Activated CD4-positive, alpha-beta T cell treated with anti-CD3 and anti-CD28 coated beads, Interleukin-2, amount 10 ng/mL, durations not matched to agents 7 days and 5 days (primary cell): ENCODE measurements around the gene TFEB. TPM values are rescaled to one million over a fixed set of nuclear protein-coding genes. Genes with fewer than 3 reads are reported as not detected.

Source experiments
- CTCF ChIA-PET: fragments of 350-600 bp; sonication (Branson Sonifier 250); formaldehyde crosslinking; loops from one replicate; lab custom pipeline; 2021; ENCODE audit warnings: antibody characterized with exemption; lab: Charles Lee
- POLR2A ChIA-PET: fragments of 350-600 bp; sonication (Branson Sonifier 250); formaldehyde crosslinking; loops from one replicate; lab custom pipeline; 2021; ENCODE audit warnings: antibody characterized with exemption; lab: Charles Lee
- DNase-seq: peaks from one replicate; pipeline ENCODE4 v3.0.0-alpha.2; 2020
- H3K27ac Mint-ChIP-seq: one replicate; pipeline ENCODE4 v1.8.0; 2021; ENCODE audit warnings: mild to moderate bottlenecking, moderate library complexity, mixed read lengths
- H3K27me3 Mint-ChIP-seq: one replicate; pipeline ENCODE4 v1.8.0; 2021; ENCODE audit warnings: mixed read lengths
- H3K36me3 Mint-ChIP-seq: one replicate; pipeline ENCODE4 v1.8.0; 2021; ENCODE audit warnings: low read depth, mixed read lengths
- H3K4me1 Mint-ChIP-seq: one replicate; pipeline ENCODE4 v1.8.0; 2021; ENCODE audit warnings: mixed read lengths
- H3K4me3 Mint-ChIP-seq: one replicate; pipeline ENCODE4 v1.8.0; 2021; ENCODE audit warnings: mild to moderate bottlenecking, moderate library complexity, mixed read lengths
- H3K9me3 Mint-ChIP-seq: one replicate; pipeline ENCODE4 v1.8.0; 2021; ENCODE audit warnings: mixed read lengths
- total RNA-seq, 2 experiments: library from RNA; stranded (reverse); gene quantifications; one replicate each; pipeline ENCODE4 v1.2.3, GENCODE V29; 2021

Gene TFEB
- total RNA-seq, 2 experiments from 2014 or later: 9.7 to 12.5 TPM

DNA sequence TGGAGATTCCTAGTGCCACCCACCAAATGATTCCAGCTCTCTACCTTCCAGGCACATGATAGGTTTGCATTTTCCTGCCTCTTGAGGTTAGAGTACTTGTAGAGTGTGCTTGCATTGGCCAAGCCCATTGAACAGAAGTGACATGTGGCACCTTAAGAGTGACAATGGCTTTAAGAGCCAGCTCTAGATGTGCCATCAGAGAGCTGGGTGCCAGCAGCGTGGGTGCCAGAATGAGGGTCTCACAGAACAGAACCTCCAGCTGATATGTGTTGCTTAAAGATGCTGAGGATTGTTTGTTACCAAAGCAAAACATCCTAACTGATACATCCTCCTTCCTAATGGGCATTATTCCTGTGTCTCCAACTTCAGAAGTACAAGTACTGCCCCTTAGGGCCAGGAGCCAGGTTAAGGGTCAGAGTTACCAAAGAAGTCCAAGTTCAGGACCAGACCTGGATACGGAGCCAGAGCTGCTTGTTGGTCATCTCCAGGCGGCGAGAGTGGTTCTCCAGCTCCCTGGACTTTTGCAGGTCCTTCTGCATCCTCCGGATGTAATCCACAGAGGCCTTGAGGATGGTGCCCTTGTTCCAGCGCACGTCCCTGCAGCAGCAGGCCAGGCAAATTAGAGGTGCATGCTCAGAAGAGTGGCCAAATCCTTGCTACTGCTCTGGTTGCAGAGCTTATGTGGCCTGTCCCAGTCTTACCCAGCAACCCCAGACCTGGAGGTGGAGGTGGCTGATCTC, 49.6 kb downstream of the TFEB start:
- Mint-ChIP-seq H3K27me3 (no peaks in the 10 kb centered on the region), H3K36me3 (no peaks in the 10 kb centered on the region), H3K4me3 (no peak overlapping the region), H3K9me3 (no peaks in the 10 kb centered on the region), H3K4me1 (peaks cover 15% of the 10 kb centered on the region), H3K27ac (no peak overlapping the region)
- ChIA-PET POLR2A (no interaction called here), CTCF (interaction anchor here (1.5 to 2.7 kb wide), 4 partner anchors 19 to 318 kb away, joined by 3 to 17 read pairs (median 6); no protein-coding TSS in a partner anchor)
- DNase-seq: no peak

DNA sequence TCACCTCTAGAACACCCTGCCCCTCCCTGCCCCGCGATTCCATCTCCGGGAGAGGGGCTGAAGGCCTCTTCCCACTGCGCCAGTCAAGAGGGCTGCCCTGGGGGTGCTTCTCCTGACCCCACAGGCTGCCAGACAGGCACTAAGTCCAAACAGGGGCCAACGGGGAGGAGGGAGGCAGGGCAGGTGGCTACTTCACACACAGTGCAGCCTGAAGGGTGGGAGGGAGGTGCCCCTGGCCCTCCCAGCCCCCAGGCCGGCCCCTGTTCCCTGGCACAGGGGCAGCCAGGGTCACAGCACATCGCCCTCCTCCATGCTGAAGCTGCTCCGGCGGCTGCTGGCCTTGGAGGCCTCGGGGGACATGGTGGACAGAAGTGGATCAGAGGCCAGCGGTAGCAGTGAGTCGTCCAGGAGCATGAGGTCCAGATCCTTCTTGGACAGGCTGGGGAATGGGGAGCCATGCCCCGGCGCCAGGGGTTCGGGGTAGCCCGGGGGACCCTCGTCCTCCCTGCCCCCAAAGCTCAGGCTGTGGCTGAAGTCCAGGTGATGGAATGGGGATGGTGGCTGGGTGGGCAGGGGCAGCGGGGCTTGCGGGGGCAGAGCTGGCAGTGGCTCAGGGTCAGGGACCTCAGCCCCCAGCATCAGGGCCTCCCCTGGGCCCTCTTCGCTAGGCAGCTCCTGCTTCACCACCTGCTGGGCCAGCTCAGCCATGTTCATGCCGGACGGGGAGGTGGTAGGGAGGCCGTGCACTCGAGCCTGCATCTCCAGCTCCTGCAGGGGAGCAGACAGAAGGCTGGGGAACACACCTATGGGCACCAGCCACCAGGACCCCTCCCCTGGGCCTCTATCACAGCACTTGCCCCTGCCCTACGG, 50.9 kb downstream of the TFEB start:
- Mint-ChIP-seq H3K27ac (no peak overlapping the region), H3K36me3 (no peaks in the 10 kb centered on the region), H3K27me3 (no peaks in the 10 kb centered on the region), H3K9me3 (no peaks in the 10 kb centered on the region), H3K4me1 (peaks cover 14% of the 10 kb centered on the region), H3K4me3 (no peak overlapping the region)
- DNase-seq: no peak
- CTCF ChIA-PET: interaction anchor here (0.6 to 2.7 kb wide), 10 partner anchors 9 to 566 kb away, joined by 3 to 17 read pairs (median 6); no protein-coding TSS in a partner anchor
- POLR2A ChIA-PET: no interaction called here

DNA sequence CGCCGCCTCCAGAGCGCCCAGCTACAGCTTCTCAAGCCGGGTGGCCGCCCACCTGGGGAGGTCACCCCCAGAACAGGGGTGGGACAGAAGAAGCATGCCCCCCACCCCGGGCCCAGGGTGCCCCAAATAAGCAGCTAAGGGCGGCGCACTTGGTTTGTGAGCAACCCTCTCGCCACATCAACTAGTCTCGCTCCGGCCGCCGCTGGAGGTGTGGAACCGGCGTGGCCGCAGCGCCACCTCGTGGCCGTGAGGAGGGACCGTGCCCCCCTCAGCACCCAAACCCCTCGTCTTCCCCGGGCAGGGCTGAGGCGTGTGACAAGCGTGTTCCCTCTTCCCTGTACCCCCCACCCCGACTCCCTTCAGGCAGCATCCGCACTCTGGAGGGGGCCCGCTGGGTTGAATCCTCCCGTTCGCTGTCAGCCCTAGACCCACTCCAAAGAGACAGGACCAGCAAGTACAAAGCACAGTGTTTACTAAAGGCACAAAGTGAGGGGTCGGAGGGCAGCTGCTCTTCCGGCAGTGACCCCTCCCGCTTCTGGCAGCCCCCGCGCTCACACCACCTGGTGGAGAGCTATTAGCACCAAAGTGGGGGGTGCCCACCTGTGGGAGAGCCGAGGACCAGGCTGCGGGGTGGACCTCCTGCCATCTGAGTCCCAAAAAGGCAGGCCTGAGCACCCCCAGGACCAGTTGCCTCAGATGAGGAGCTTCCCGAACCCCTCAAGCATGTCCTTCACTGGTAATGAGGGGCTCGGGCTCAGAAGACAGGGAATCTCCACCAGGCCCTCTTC, 51.7 kb downstream of the TFEB start:
- peak; percentile 77 for DNase-seq
- CTCF ChIA-PET: interaction anchor here (0.6 to 2.7 kb wide), 20 partner anchors 9 to 565 kb away, joined by 3 to 17 read pairs (median 4); no protein-coding TSS in a partner anchor
- no peaks in the 10 kb centered on the region for H3K36me3 Mint-ChIP-seq
- POLR2A ChIA-PET: no interaction called here
- H3K9me3 Mint-ChIP-seq: no peaks in the 10 kb centered on the region
- H3K27ac Mint-ChIP-seq: peak overlapping the region; percentile 80
- H3K4me1 Mint-ChIP-seq: peaks cover 12% of the 10 kb centered on the region
- peak overlapping the region; percentile 40 for H3K4me3 Mint-ChIP-seq
- no peaks in the 10 kb centered on the region for H3K27me3 Mint-ChIP-seq

DNA sequence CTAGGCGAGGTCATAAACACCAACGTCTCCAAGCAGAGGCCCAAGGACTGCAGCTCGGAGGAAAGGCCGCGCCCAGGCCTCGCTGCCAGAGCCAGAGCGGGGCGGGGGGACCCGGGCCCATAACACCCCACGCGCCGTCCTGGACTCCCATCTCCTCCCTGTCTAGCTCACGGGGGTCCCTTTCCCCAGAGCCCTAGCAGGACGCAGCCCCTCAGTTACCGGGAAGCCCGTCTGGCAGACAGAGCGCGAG, 52.2 kb downstream of the TFEB start:
- Mint-ChIP-seq H3K4me1 (peaks cover 12% of the 10 kb centered on the region), H3K9me3 (no peaks in the 10 kb centered on the region), H3K27me3 (no peaks in the 10 kb centered on the region), H3K4me3 (peak overlapping the region; percentile 40), H3K36me3 (no peaks in the 10 kb centered on the region), H3K27ac (peak overlapping the region; percentile 80)
- no peak for DNase-seq
- ChIA-PET POLR2A (no interaction called here), CTCF (interaction anchor here (0.7 to 2.7 kb wide), 15 partner anchors 9 to 384 kb away, joined by 3 to 17 read pairs (median 4); no protein-coding TSS in a partner anchor)

DNA sequence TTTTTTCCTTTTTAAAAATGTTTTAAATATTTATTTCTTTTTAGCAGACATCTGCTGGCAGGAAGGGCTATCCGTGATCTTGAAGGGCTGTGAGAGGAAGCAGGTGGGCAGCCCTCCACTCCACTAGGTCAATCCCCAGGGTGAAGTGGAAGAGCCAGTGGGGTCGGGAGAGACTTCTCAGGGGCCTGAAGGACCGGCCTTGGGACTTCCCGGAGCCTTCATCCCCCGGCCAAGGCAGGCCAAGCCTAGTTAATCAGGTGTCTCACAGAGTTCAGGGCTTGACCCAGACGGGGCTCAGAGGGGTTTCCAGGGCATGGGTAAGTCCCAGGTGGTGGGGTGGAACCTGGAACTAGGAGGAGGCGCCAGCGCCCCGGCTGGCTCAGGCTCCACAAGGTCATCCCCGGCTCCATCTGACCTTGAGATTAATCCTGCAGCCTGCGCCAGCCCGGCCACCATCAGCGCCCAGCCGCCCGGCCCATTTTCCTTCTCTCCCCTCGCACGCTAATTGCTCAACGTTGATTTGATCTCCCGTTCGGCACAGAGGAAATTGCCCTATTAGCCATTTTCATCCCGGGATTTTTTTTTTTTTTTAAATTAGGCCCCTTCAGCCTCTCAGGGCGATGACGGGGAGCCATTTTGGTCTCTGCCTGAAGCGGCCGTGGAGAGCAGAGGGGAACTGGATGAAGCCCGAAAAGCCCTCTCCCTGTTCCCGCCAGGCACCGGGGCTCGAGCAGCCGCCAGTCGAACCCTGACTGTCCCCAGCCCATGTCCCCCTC, 52.7 kb downstream of the TFEB start:
- no peaks in the 10 kb centered on the region for H3K36me3 Mint-ChIP-seq
- CTCF ChIA-PET: interaction anchor here (0.7 to 2.7 kb wide), 15 partner anchors 10 to 383 kb away, joined by 3 to 17 read pairs (median 4); no protein-coding TSS in a partner anchor
- no peaks in the 10 kb centered on the region for H3K9me3 Mint-ChIP-seq
- peak overlapping the region; percentile 40 for H3K4me3 Mint-ChIP-seq
- DNase-seq: no peak
- peaks cover 12% of the 10 kb centered on the region for H3K4me1 Mint-ChIP-seq
- H3K27me3 Mint-ChIP-seq: no peaks in the 10 kb centered on the region
- POLR2A ChIA-PET: no interaction called here
- peak overlapping the region; percentile 62 for H3K27ac Mint-ChIP-seq

DNA sequence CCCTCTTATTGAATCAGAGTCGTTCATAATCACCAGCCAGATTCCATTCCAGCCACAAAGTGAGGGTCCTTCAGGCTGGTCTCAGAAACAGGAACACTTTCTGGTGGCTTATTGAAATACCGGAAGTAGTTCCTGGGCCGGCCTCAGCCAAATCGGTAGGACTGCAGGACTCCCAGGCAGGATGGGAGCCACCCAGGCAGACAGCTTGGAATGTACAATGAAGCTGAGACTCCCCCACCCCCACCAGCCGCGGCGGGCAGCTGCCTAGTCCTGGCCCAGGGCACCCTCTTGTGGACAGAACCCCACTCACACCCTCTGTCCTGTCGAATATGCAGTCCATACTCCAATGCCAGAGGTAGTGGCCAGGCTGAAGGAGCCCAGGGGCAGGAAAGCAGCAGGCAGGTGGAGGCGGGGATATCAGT, 53.3 kb downstream of the TFEB start:
- no peaks in the 10 kb centered on the region for H3K36me3 Mint-ChIP-seq
- H3K4me1 Mint-ChIP-seq: peaks cover 12% of the 10 kb centered on the region
- H3K27ac Mint-ChIP-seq: no peak overlapping the region
- H3K27me3 Mint-ChIP-seq: no peaks in the 10 kb centered on the region
- no peaks in the 10 kb centered on the region for H3K9me3 Mint-ChIP-seq
- POLR2A ChIA-PET: no interaction called here
- H3K4me3 Mint-ChIP-seq: no peak overlapping the region
- peak; percentile 64 for DNase-seq
- CTCF ChIA-PET: interaction anchor here (0.6 to 1.2 kb wide), 2 partner anchors 18 to 127 kb away, joined by 5 to 6 read pairs; no protein-coding TSS in a partner anchor

DNA sequence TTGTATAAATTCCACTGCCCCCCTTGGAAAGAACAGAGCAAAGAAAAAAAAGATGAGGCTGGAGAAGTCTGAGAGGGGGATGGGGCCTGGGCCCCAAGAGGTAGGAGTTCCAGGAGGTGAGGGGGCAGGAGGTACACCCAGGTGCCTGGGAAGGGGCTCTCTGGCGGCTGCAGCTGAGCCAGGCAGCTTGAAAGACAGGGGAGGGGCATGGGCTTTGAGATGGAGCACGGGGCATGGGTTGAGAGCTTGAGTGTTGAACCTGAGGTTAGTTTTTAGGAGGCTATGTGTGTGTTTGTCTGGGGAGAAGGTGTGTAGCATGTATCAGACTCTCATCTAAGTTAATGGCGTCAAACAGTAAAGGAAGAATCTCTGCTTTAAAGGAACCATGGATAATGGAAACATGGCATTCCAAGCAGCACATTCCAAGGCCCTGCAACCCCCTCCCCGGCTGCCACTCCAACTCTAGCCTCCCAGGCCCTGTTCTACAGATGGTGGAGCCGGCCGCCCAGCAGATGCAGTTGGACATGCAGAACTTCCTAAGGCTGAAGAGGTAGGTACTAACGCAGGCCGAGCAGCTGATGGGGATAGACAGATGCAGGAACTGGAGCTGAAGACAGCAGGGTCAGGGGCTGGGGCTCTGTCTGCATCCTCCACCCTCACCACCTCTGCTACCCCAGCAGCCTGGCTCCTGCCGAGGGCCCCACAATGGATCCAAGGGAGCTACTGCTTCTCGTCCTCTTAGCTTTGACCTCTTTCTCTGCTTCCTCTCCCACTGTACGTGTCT, 55.0 kb downstream of the TFEB start:
- no peaks in the 10 kb centered on the region for H3K27me3 Mint-ChIP-seq
- no peak overlapping the region for H3K27ac Mint-ChIP-seq
- DNase-seq: no peak
- ChIA-PET POLR2A (no interaction called here), CTCF (interaction anchor here (0.9 to 1.7 kb wide), 3 partner anchors 11 to 88 kb away, joined by 3 to 4 read pairs (median 3); no protein-coding TSS in a partner anchor)
- peaks cover 12% of the 10 kb centered on the region for H3K4me1 Mint-ChIP-seq
- no peaks in the 10 kb centered on the region for H3K9me3 Mint-ChIP-seq
- H3K36me3 Mint-ChIP-seq: no peaks in the 10 kb centered on the region
- no peak overlapping the region for H3K4me3 Mint-ChIP-seq

DNA sequence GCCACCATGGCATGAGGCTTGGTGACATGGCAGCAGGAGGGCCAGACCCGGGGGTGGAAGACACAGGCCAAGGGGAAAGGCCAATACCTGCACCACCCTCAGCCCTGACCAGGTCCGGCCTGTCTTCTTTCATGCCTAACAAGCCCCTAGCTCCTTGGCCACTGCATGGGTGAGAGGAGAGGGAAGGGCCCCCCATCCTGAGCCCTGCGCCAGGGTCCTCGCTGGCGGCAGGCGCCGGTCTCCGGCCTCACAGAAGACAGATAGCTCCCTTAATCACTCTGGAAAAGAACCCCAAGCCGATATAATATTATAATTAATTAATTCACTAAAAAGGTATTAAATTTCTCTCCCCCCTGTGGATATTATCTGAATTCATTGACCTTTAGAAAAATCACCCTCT, 55.7 kb downstream of the TFEB start:
- ChIA-PET POLR2A (no interaction called here), CTCF (interaction anchor here (0.9 to 1.7 kb wide), 4 partner anchors 10 to 87 kb away, joined by 3 to 4 read pairs (median 4); no protein-coding TSS in a partner anchor)
- Mint-ChIP-seq H3K27ac (no peak overlapping the region), H3K4me1 (peaks cover 12% of the 10 kb centered on the region), H3K4me3 (no peak overlapping the region), H3K36me3 (no peaks in the 10 kb centered on the region), H3K27me3 (no peaks in the 10 kb centered on the region), H3K9me3 (no peaks in the 10 kb centered on the region)
- no peak for DNase-seq

DNA sequence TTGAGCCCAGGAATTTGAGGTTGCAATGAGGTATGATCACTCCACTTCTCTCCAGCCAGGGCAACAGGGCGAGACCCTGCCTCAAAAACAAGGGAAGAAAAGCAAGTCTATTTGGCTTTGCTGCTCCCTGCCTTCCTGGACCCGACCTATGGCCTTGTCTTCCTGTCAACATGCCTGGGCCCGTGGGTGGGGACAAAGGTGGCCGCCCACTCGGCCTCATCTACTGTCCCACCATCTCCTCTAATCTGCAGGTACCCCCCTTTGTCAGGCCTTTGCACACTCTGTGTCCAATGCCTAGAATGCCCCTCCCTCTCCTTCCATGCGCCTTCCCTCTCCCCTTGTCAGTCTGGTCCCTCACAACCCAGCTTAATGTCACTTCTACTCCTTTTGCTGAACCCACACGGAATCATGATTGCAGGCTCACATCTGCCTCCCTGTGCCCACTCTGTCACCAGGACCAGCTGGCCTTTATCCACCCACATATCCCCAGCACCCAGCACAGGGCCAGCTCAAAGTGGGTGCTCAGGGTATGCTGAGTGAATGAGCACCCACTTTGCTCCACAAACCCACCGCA, 56.8 kb downstream of the TFEB start:
- Mint-ChIP-seq H3K9me3 (no peaks in the 10 kb centered on the region), H3K36me3 (no peaks in the 10 kb centered on the region), H3K27me3 (no peaks in the 10 kb centered on the region), H3K27ac (no peak overlapping the region), H3K4me3 (no peak overlapping the region), H3K4me1 (peaks cover 9% of the 10 kb centered on the region)
- ChIA-PET POLR2A (no interaction called here), CTCF (interaction anchor here (0.6 to 1.7 kb wide), 5 partner anchors 10 to 345 kb away, joined by 3 to 7 read pairs (median 3); no protein-coding TSS in a partner anchor)
- DNase-seq: no peak

DNA sequence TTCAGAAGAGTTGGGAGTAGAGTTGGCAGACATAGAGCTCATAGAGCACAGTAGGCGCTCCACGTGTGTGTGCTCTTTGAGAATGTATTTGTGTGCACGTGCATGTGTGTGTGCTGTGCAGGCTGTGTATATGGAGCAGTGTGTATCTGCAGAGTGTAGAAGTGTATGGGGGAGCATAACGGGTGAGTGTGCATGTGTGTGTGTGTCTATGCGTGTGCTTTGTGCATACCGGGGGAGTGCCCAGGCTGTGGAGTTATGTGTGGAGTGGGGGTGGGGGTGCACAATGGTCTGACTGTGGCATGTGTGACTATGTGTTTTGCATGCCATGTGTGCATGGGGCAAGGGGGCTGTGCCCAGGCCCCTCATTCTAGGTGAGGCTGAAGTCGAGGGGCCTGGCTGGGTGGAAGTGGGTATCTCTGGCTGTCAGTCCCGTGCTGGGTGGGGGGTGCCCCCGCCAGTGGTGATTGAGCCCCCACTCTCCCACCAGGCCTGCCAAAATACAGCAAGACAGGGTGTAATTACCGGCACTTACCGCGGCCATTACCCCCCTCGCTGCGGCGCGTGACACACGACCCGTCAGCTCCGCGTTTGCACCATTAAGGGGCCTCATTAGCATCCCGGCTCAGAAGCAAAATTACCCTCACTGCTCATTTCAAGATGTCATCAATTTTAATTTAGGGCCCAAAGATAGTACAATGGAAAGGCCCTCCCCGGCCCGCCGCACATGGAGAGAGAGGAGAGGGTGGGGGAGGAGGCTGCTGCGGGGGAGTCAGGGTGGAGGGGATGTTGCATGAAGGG, 58.1 kb downstream of the TFEB start:
- peaks cover 3% of the 10 kb centered on the region for H3K4me1 Mint-ChIP-seq
- H3K27me3 Mint-ChIP-seq: no peaks in the 10 kb centered on the region
- POLR2A ChIA-PET: no interaction called here
- DNase-seq: no peak
- no peaks in the 10 kb centered on the region for H3K36me3 Mint-ChIP-seq
- CTCF ChIA-PET: no interaction called here
- no peaks in the 10 kb centered on the region for H3K9me3 Mint-ChIP-seq
- no peak overlapping the region for H3K4me3 Mint-ChIP-seq
- H3K27ac Mint-ChIP-seq: no peak overlapping the region
